GM18868 (cell line): ENCODE measurements around the gene PTPN4.
A peak's percentile ranks its signal among the peaks of the same experiment; 100 is the strongest.

Experiments
- ATAC-seq: cut with Tn5 transposase; IDR thresholded peaks from one replicate; pipeline ENCODE4 v1.9.1; 2021; ENCODE audit warnings: mild to moderate bottlenecking, moderate library complexity; ENCODE audit not compliant: unreplicated experiment

PTPN4 gene

GRCh38 chr2:119760237-119760955 is 674 bp downstream of the PTPN4 start:
- ATAC-seq = peak; percentile 16

- no peak for ATAC-seq
Measured at GRCh38 chr2:119760956-119761275, 1.2 kb downstream of the PTPN4 start.

GRCh38 chr2:119764832-119765231 is 5.1 kb downstream of the PTPN4 start:
- ATAC-seq = no peak

GRCh38 chr2:119765433-119766002 is 5.8 kb downstream of the PTPN4 start:
- no peak for ATAC-seq

- no peak for ATAC-seq
Measured at GRCh38 chr2:119766944-119767343, 7.2 kb downstream of the PTPN4 start.

GRCh38 chr2:119768742-119769141 is 9.0 kb downstream of the PTPN4 start:
- ATAC-seq = no peak

- no peak for ATAC-seq
Measured at GRCh38 chr2:119769645-119770044, 9.9 kb downstream of the PTPN4 start.

- no peak for ATAC-seq
Measured at GRCh38 chr2:119771331-119771730, 11.6 kb downstream of the PTPN4 start.

- no peak for ATAC-seq
Measured at GRCh38 chr2:119772128-119772527, 12.4 kb downstream of the PTPN4 start.

- ATAC-seq = no peak
Measured at GRCh38 chr2:119772767-119773166, 13.0 kb downstream of the PTPN4 start.

GRCh38 chr2:119774026-119774425 is 14.3 kb downstream of the PTPN4 start:
- ATAC-seq = no peak

- ATAC-seq = no peak
Measured at GRCh38 chr2:119775102-119775501, 15.4 kb downstream of the PTPN4 start.

- ATAC-seq = peak; percentile 43
Measured at GRCh38 chr2:119782308-119783027, 22.7 kb downstream of the PTPN4 start.

GRCh38 chr2:119784876-119785275 is 25.2 kb downstream of the PTPN4 start:
- no peak for ATAC-seq

- ATAC-seq = no peak
Measured at GRCh38 chr2:119786295-119786694, 26.6 kb downstream of the PTPN4 start.

- no peak for ATAC-seq
Measured at GRCh38 chr2:119788752-119789151, 29.0 kb downstream of the PTPN4 start.

GRCh38 chr2:119790466-119790865 is 30.7 kb downstream of the PTPN4 start:
- no peak for ATAC-seq

- ATAC-seq = no peak
Measured at GRCh38 chr2:119792907-119793312, 33.2 kb downstream of the PTPN4 start.

- no peak for ATAC-seq
Measured at GRCh38 chr2:119794237-119794636, 34.5 kb downstream of the PTPN4 start.

GRCh38 chr2:119795309-119796303 is 35.9 kb downstream of the PTPN4 start:
- no peak for ATAC-seq

GRCh38 chr2:119800376-119800902 is 40.7 kb downstream of the PTPN4 start:
- ATAC-seq = no peak
